ENCODE data around the gene MAGEB17. TPM values are rescaled to one million over a fixed set of nuclear protein-coding genes. Genes with fewer than 3 reads are reported as not detected.
"Not testable (repeated sequence)": the region's sequence is repeated elsewhere in the genome, so short reads cannot be mapped to it uniquely, and the experiment has no call there.

The MAGEB17 gene
- not detected for total RNA-seq

GRCh38 chrX:16167181-16167580, at the start of gene MAGEB17:
MAGEB17 (plus strand) TSS chrX:16167481; CDS start chrX:16170383, 2,902 bp downstream.
- DNase-seq, result no peak

- DNase-seq, result no peak
Measured at GRCh38 chrX:16119353-16120220, 47.7 kb upstream of the MAGEB17 start.

GRCh38 chrX:16120431-16120830, 46.9 kb upstream of the MAGEB17 start:
- no peak for DNase-seq

- peak; percentile 29 for DNase-seq
Measured at GRCh38 chrX:16123222-16123786, 44.0 kb upstream of the MAGEB17 start, which contains the start of gene GRPR. GRPR (plus strand) TSS chrX:16123565; CDS start chrX:16123954, 389 bp downstream.

- DNase-seq, result no peak
Measured at GRCh38 chrX:16124201-16124600, 43.1 kb upstream of the MAGEB17 start.

- DNase-seq, result no peak
Measured at GRCh38 chrX:16125520-16126149, 41.6 kb upstream of the MAGEB17 start.

GRCh38 chrX:16130707-16131106, 36.6 kb upstream of the MAGEB17 start:
- no peak for DNase-seq

- no peak for DNase-seq
Measured at GRCh38 chrX:16134936-16135335, 32.3 kb upstream of the MAGEB17 start.

- no peak for DNase-seq
Measured at GRCh38 chrX:16136080-16136479, 31.2 kb upstream of the MAGEB17 start.

GRCh38 chrX:16137416-16138107, 29.7 kb upstream of the MAGEB17 start:
- DNase-seq, result no peak

- no peak for DNase-seq
Measured at GRCh38 chrX:16138108-16138427, 29.2 kb upstream of the MAGEB17 start.

- DNase-seq, result no peak
Measured at GRCh38 chrX:16140448-16140847, 26.8 kb upstream of the MAGEB17 start.

- no peak for DNase-seq
Measured at GRCh38 chrX:16140983-16141382, 26.3 kb upstream of the MAGEB17 start.

GRCh38 chrX:16141422-16142245, 25.6 kb upstream of the MAGEB17 start:
- no peak for DNase-seq

GRCh38 chrX:16142246-16142558, 25.1 kb upstream of the MAGEB17 start:
- no peak for DNase-seq

GRCh38 chrX:16143968-16144367, 23.3 kb upstream of the MAGEB17 start:
- no peak for DNase-seq

GRCh38 chrX:16144420-16144819, 22.9 kb upstream of the MAGEB17 start:
- DNase-seq, result no peak

GRCh38 chrX:16145093-16145492, 22.2 kb upstream of the MAGEB17 start:
- DNase-seq, result not testable (repeated sequence)

- no peak for DNase-seq
Measured at GRCh38 chrX:16145656-16146055, 21.6 kb upstream of the MAGEB17 start.

- no peak for DNase-seq
Measured at GRCh38 chrX:16148896-16149295, 18.4 kb upstream of the MAGEB17 start.

- no peak for DNase-seq
Measured at GRCh38 chrX:16155581-16156096, 11.6 kb upstream of the MAGEB17 start.

GRCh38 chrX:16156692-16157331, 10.5 kb upstream of the MAGEB17 start:
- DNase-seq, result no peak
